ENCODE data around the gene CHRNA10.

CHRNA10 gene

DNA sequence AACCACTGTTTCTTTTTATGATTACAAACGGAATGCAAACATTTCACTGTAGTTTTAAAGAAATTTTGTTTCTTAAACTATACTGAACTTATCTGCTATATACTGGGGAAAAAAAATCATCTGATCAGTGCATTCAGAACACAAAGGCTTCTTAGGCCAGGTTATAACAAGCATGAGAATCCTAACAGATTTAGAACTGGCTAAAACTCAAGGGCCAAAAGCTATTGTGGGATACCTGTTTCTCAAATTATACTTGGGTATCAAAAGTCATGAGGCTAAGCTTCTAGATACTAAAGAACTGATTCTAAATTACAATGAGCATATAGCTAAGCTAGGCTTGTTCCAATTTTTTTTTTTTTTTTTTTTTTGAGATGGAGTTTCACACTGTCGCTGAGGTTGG lies 29.7 kb upstream of the CHRNA10 start:
- no peak for ATAC-seq (ENCODE audit: insufficient read depth, low read depth)
- Histone ChIP-seq H3K4me3 (ENCODE audit: low read depth in 1 of 2, low read length in 2 of 2) (no peak overlapping the region), H3K4me2 (ENCODE audit: insufficient read depth, low read length) (no peak overlapping the region), H3K4me1 (ENCODE audit: insufficient read depth, low read length) (no peaks in the 10 kb centered on the region), H3K9ac (ENCODE audit: low read depth, low read length) (no peak overlapping the region), H4K20me1 (ENCODE audit: insufficient read depth, low read length) (no peaks in the 10 kb centered on the region), H3K79me2 (ENCODE audit: insufficient read depth, low read length) (no peaks in the 10 kb centered on the region), H3K27me3 (ENCODE audit: insufficient read depth, low read length, poor library complexity) (no peaks in the 10 kb centered on the region), H2AFZ (ENCODE audit: low read depth, low read length) (no peak overlapping the region), H3K36me3 (ENCODE audit: insufficient read depth, low read length) (peaks cover 98% of the 10 kb centered on the region), H3K9me3 (ENCODE audit: insufficient read depth, low read length, severe bottlenecking) (no peaks in the 10 kb centered on the region), H3K27ac (ENCODE audit: low read length) (no peak overlapping the region)
- DNase-seq: no peak
- TF ChIP-seq EZH2 (IDR thresholded peaks at IDR 0.05; ENCODE audit: borderline replicate concordance, low read depth, low read length, severe bottlenecking): no peak
- TF ChIP-seq CTCF (IDR thresholded peaks at IDR 0.05; ENCODE audit: borderline replicate concordance, extremely low read depth, low read length, poor library complexity, severe bottlenecking): no peak

- H2AFZ ChIP-seq (ENCODE audit: low read depth, low read length): no peak overlapping the region
- no peak overlapping the region for H3K4me3 ChIP-seq (ENCODE audit: low read depth in 1 of 2, low read length in 2 of 2)
- no peak overlapping the region for H3K27ac ChIP-seq (ENCODE audit: low read length)
- no peak overlapping the region for H3K9ac ChIP-seq (ENCODE audit: low read depth, low read length)
- ATAC-seq (ENCODE audit: insufficient read depth, low read depth) (no peak), DNase-seq (no peak)
- no peaks in the 10 kb centered on the region for H3K79me2 ChIP-seq (ENCODE audit: insufficient read depth, low read length)
- no peaks in the 10 kb centered on the region for H4K20me1 ChIP-seq (ENCODE audit: insufficient read depth, low read length)
- no peaks in the 10 kb centered on the region for H3K27me3 ChIP-seq (ENCODE audit: insufficient read depth, low read length, poor library complexity)
- no peaks in the 10 kb centered on the region for H3K4me1 ChIP-seq (ENCODE audit: insufficient read depth, low read length)
- no peak overlapping the region for H3K4me2 ChIP-seq (ENCODE audit: insufficient read depth, low read length)
- no peaks in the 10 kb centered on the region for H3K9me3 ChIP-seq (ENCODE audit: insufficient read depth, low read length, severe bottlenecking)
- H3K36me3 ChIP-seq (ENCODE audit: insufficient read depth, low read length): peaks cover 98% of the 10 kb centered on the region
- TF ChIP-seq EZH2 (IDR thresholded peaks at IDR 0.05; ENCODE audit: borderline replicate concordance, low read depth, low read length, severe bottlenecking): no peak
- no peak for TF ChIP-seq CTCF (IDR thresholded peaks at IDR 0.05; ENCODE audit: borderline replicate concordance, extremely low read depth, low read length, poor library complexity, severe bottlenecking)
Measured at GRCh38 chr11:3700410-3700809, 29.2 kb upstream of the CHRNA10 start.

DNA sequence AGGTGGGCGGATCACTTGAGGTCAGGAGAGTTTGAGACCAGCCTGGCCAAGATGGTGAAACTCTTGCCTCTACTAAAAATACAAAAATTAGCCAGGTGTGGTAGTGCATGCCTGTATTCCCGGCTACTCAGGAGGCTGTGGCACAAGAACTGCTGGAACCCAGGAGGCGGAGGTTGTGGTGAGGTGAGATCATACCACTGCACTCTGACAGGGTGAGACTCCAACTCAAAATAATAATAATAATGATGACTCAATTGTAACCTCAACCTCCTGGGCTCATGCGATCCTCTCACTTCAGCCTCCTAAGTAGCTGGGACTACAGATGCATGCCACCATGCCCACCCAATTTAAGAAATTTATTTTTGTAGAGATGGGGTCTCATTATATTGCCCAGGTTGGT lies 15.6 kb upstream of the CHRNA10 start:
- H3K36me3 ChIP-seq (ENCODE audit: insufficient read depth, low read length): peaks cover 88% of the 10 kb centered on the region
- H3K9ac ChIP-seq (ENCODE audit: low read depth, low read length): no peak overlapping the region
- no peaks in the 10 kb centered on the region; the same call in 1 of the 2 replicates for H4K20me1 ChIP-seq (ENCODE audit: insufficient read depth, low read length)
- no peak overlapping the region for H2AFZ ChIP-seq (ENCODE audit: low read depth, low read length)
- H3K4me1 ChIP-seq (ENCODE audit: insufficient read depth, low read length): no peaks in the 10 kb centered on the region
- H3K9me3 ChIP-seq (ENCODE audit: insufficient read depth, low read length, severe bottlenecking): no peaks in the 10 kb centered on the region
- H3K27me3 ChIP-seq (ENCODE audit: insufficient read depth, low read length, poor library complexity): no peaks in the 10 kb centered on the region
- ATAC-seq (ENCODE audit: insufficient read depth, low read depth) (no peak), DNase-seq (no peak)
- no peak overlapping the region for H3K4me3 ChIP-seq (ENCODE audit: low read depth in 1 of 2, low read length in 2 of 2)
- H3K27ac ChIP-seq (ENCODE audit: low read length): no peak overlapping the region
- H3K4me2 ChIP-seq (ENCODE audit: insufficient read depth, low read length): no peak overlapping the region
- no peaks in the 10 kb centered on the region for H3K79me2 ChIP-seq (ENCODE audit: insufficient read depth, low read length)
- TF ChIP-seq CTCF (IDR thresholded peaks at IDR 0.05; ENCODE audit: borderline replicate concordance, extremely low read depth, low read length, poor library complexity, severe bottlenecking): no peak

DNA sequence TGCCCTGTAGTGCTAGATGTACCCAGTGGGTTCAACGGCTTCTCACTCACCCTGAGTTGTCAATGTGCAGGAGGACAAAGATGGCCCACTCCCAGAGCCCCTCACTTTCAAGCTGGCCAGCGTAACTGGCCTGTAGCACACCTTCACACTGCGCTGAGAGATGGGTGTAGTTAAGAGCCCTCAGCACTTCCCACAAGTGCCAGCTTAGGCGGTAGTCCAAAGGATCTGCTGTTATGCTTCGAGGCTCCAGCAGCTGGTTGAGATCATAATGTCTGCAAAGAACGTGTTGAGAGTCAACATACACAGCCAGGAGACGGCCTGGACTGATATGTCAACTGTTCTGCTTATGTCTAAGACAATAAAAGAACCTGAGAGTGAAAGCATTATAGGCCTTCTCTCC lies 14.7 kb upstream of the CHRNA10 start:
- no peak overlapping the region for H3K4me2 ChIP-seq (ENCODE audit: insufficient read depth, low read length)
- H3K27me3 ChIP-seq (ENCODE audit: insufficient read depth, low read length, poor library complexity): no peaks in the 10 kb centered on the region
- ATAC-seq (ENCODE audit: insufficient read depth, low read depth) (no peak), DNase-seq (no peak)
- no peaks in the 10 kb centered on the region for H3K79me2 ChIP-seq (ENCODE audit: insufficient read depth, low read length)
- no peak overlapping the region for H3K9ac ChIP-seq (ENCODE audit: low read depth, low read length)
- H3K4me3 ChIP-seq (ENCODE audit: low read depth in 1 of 2, low read length in 2 of 2): no peak overlapping the region
- no peaks in the 10 kb centered on the region; the same call in 1 of the 2 replicates for H4K20me1 ChIP-seq (ENCODE audit: insufficient read depth, low read length)
- no peaks in the 10 kb centered on the region for H3K4me1 ChIP-seq (ENCODE audit: insufficient read depth, low read length)
- no peaks in the 10 kb centered on the region for H3K9me3 ChIP-seq (ENCODE audit: insufficient read depth, low read length, severe bottlenecking)
- no peak overlapping the region for H3K27ac ChIP-seq (ENCODE audit: low read length)
- no peak for TF ChIP-seq CTCF (IDR thresholded peaks at IDR 0.05; ENCODE audit: borderline replicate concordance, extremely low read depth, low read length, poor library complexity, severe bottlenecking)
- TF ChIP-seq EZH2 (IDR thresholded peaks at IDR 0.05; ENCODE audit: borderline replicate concordance, low read depth, low read length, severe bottlenecking): no peak
- H2AFZ ChIP-seq (ENCODE audit: low read depth, low read length): no peak overlapping the region
- peaks cover 88% of the 10 kb centered on the region for H3K36me3 ChIP-seq (ENCODE audit: insufficient read depth, low read length)

All from DND-41 (cell line).